Stimulated activated CD4-positive, alpha-beta T cell treated with anti-CD3 and anti-CD28 coated beads, Interleukin-1b, Interleukin-23, amount 100 ng/mL, for 24 hours (primary cell): ENCODE results near the gene NHSL2.

Source experiments
- DNase-seq, 4 experiments: peaks; one replicate each; pipeline ENCODE4 v3.0.0-alpha.2; 2020; ENCODE audit warnings: low read depth in 4 of 4, low spot score in 1 of 4

Gene NHSL2

DNA sequence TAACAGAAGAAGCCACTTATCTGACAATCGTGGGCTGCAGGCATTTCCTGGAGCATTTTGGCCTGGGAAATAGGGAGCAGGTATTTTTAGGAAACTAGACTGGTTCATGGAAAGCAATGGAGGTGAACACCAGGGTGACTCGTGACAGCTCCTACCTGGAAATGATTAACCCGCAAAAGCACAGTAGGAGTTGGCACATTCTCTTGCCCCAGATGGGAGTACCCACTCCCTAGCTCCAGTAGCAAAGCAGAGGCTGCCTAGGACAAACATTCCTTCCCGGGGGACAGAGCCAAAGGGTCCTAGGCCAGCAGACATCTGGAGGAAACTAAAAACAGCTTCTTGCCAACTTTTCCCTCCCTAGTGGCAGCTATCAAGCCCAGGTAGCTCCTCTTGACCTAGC is 192.1 kb downstream of the NHSL2 start:
- DNase-seq, result no peak

GRCh38 chrX:72105436-72105835 is 194.8 kb downstream of the NHSL2 start:
- no peak for DNase-seq

DNA sequence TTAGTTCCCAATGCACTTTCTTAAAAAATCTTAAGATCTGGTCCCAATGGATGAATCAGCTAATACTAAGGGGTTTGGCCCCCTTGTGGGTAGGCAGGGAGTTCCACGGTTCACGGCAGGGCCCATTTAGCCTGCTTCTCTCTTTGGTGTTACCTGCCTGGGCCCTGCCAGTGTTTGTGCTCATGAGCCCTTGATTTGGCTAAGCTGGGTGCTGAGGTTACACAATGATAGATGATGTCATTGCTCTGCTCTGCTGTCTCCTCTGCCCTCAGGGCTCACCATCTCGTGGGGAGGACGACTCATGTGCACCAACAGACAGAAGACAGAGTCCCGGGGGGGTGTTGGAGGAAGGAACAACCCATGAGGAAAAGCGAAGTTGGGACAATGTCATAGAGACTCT is 196.7 kb downstream of the NHSL2 start:
- DNase-seq, result no peak

GRCh38 chrX:72107841-72108595 is 197.4 kb downstream of the NHSL2 start:
- no peak for DNase-seq

GRCh38 chrX:72108666-72109065 is 198.0 kb downstream of the NHSL2 start:
- no peak for DNase-seq

DNA sequence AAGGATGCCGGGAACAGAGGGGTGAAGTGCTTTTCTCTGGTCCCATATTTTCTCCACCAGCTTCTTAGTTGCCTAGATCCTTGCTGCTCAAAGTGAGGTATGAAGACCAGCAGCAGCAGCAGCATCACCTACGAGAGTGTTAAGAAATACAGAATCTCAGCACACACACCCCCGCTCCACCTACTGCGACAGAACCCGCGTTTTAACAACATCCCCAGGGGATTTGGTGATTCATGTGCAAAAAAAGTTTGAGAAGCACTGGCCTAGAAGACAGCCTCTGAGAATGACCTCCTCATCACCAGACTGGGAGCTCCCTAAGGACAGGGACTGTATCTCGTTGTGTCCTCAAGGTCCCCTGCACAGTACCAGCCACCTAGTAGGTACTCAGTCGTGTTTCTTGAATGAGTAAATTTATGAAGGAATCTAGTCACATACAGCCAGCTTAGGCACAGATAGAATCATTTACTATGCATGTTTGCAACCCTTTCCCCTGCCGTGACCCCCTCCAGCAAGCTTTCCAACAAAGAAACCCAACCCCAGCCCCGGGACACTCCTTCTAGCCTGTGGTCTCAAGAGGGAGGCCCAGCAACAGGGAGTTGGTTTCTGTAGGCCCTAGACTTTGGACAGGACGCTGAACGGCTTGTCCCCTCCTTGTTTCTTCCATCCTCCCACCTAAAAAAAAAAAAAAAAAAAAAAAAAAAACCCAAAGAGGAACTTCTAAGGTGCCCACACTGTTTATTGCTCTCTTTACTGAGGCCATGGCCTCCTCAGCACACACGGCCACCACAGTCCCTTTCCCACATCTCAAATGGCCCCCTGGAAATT is 199.6 kb downstream of the NHSL2 start:
- no peak for DNase-seq

DNA sequence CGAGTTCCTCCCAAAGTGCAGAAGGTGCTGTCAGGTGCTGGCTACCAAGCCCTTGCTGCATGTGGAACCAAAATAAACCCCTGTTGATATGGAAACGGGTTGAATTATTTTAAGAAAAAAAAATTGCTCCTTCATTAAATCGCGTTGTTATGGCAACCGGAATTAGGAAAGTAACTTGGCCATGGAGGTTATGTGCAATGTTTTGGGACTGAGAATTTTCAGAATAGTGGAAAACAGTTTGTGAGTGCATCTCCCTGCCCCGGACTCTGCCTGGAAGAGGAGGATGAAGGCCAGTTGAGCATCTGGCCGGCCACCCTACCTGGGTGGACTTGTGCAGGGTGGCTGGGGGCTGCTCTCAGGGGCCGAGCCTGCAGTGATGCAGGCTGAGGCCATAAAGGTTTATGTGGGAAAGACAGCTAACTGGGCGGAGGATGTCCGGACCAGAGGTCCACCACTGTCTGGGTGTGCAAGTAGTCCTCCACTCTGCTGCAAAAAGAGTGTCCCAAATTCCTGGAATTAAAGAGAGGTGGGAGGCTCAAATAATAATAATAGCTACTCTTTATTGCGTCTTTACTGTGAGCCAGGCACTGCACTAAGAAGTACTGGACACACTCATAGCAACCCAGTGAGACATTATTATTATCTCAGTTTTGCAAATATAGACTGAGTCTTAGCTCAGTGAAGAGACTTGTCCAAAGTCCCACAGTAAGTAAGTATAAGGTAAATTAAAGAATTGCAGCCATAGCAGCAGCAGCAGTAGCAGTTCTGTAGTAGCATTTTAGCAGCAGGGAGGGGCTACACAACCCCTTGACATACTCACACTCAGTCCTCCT is 200.4 kb downstream of the NHSL2 start:
- DNase-seq, result no peak

GRCh38 chrX:72113461-72113860 is 202.8 kb downstream of the NHSL2 start:
- DNase-seq, result no peak

- no peak for DNase-seq
Observed at GRCh38 chrX:72114306-72114705, 203.7 kb downstream of the NHSL2 start.

GRCh38 chrX:72114807-72115206 is 204.2 kb downstream of the NHSL2 start:
- DNase-seq, result no peak

- DNase-seq, result no peak
Observed at GRCh38 chrX:72115380-72115779, 204.7 kb downstream of the NHSL2 start.

DNA sequence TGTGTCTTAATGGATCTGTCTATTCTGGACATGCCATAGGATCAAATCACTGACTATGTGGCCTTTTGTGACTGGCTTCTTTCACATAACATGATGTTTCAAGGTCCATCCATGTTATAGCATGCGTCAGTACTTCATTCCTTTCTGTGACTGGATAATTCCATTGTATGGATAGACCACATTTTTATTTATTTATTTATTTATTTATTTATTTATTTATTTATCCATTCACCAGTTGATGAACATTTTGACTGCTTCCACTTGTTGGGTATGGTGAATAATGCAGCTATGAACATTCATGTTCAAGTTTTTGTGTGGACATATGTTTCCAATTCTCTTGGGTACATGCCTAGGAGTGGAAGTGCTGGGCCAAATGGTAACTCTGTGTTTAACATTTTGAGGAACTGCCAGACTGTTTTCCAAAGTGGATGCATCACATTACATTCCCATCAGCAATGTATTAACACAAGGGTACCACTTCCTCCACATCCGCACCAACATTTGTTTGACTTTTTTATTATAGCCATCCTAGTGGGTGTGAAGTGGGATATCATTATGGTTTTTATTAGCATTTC is 207.1 kb downstream of the NHSL2 start:
- no peak for DNase-seq

GRCh38 chrX:72120837-72121236 is 210.2 kb downstream of the NHSL2 start:
- no peak for DNase-seq

- no peak for DNase-seq
Observed at GRCh38 chrX:72121383-72121782, 210.7 kb downstream of the NHSL2 start.

DNA sequence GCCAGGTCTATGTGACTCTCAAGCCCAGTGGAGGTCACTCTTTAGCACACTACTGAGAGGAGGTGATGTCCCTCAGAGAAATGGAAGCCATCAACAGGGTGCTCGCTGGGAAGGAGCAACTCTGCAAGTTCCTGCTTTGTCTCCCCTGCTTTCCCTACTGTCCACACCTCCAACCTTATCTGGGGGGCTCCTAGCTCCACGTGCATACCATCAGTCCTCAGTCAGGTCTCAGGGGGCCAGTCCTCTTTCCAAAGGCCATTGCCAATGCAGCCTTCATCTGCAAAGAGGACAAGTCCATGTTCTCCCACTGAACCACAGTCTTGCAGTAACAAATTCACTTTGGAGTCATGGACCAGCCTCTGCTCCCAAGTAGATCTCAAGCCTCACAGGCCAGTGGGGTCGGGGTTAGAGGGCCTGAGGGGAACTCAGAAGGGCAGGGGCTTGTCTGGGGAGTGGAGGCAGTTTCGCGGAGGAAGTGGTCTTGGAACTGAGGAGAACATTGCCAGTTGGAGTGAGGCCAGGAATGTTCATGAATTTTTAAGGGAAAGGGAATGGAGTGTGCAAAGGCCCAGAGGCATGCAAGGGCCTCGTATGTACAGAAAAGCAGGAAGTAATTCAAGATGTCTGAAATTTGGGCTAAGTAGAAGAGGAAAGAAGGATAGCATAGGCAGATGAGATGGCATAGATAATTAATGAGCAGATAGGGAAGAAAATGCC is 212.1 kb downstream of the NHSL2 start:
- no peak for DNase-seq

- no peak for DNase-seq
Observed at GRCh38 chrX:72123471-72124185, 213.0 kb downstream of the NHSL2 start.

GRCh38 chrX:72124540-72125201 is 214.0 kb downstream of the NHSL2 start:
- no peak for DNase-seq

GRCh38 chrX:72125331-72126047 is 214.8 kb downstream of the NHSL2 start:
- DNase-seq, result no peak

DNA sequence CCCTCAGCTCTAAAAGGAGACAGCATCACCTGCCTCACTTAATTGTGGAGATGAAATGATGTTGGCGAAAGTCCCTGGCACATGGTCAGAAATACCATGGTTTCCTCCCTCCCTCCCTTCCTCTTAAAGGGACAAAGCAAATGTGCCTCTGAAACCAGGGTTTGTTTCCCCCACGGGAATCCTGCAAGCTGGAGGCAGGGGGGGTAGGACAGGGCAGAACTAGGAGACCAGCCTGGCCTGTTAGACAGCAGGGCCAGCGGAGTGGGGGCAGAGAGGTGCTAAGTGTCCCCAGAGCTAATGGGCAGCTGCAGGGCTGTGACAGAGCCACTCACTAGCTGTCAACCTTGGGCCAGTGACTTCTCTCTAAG is 215.4 kb downstream of the NHSL2 start:
- no peak for DNase-seq
